Heart right ventricle (tissue), 16 donors: ENCODE data around the gene TICRR. TPM values are rescaled to one million over a fixed set of nuclear protein-coding genes. Genes with fewer than 3 reads are reported as not detected.

Experiments
- ATAC-seq, 8 donors: fragments of 200-7000 bp; cut with Tn5 transposase; one replicate each; pipeline ENCODE4 v1.9.1; 2020; ENCODE audit warnings: mild to moderate bottlenecking in 8 of 8, moderate library complexity in 8 of 8, moderate number of reproducible peaks in 1 of 8
- DNase-seq, 2 donors: peaks; one replicate each; pipeline ENCODE4 v3.0.0-alpha.2; 2020
- H3K27ac ChIP-seq, 10 donors: fragments of 200-600 bp; sonication (generic) in 2 of 10; one replicate each; pipeline versions ENCODE4 v1.5.0 to v1.8.0; 2020 to 2022; ENCODE audit warnings: mild to moderate bottlenecking in 3 of 10
- H3K27me3 ChIP-seq, 7 donors: fragments of 200-600 bp; one replicate each; pipeline ENCODE4 v1.8.0; 2021 to 2022; ENCODE audit warnings: mild to moderate bottlenecking in 2 of 7
- H3K36me3 ChIP-seq, 9 donors: fragments of 200-600 bp; sonication (generic) in 1 of 9; one replicate each; pipeline versions ENCODE4 v1.5.0 to v1.8.0; 2020 to 2022; ENCODE audit warnings: mild to moderate bottlenecking in 2 of 9
- H3K4me1 ChIP-seq, 9 donors: fragments of 200-600 bp; sonication (generic) in 1 of 9; one replicate each; pipeline versions ENCODE4 v1.5.0 to v1.8.0; 2020 to 2022; ENCODE audit warnings: mild to moderate bottlenecking in 4 of 9
- H3K4me3 ChIP-seq, 10 donors: fragments of 200-600 bp; sonication (generic) in 2 of 10; one replicate each; pipeline versions ENCODE4 v1.5.0 to v1.8.0; 2020 to 2022; ENCODE audit warnings: mild to moderate bottlenecking in 7 of 10, moderate library complexity in 2 of 10
- H3K9me3 ChIP-seq, 11 donors: fragments of 200-600 bp in 10 of 11; sonication (generic) in 2 of 11; one replicate each; pipeline versions ENCODE4 v1.5.0 to v1.8.0; 2013 to 2022; ENCODE audit warnings: mild to moderate bottlenecking in 2 of 11, control low read depth in 1 of 11, moderate library complexity in 1 of 11
- CTCF ChIP-seq, 9 donors: fragments of 200-600 bp; sonication (generic) in 2 of 9; IDR thresholded peaks; one replicate each; pipeline versions ENCODE4 v1.5.0 to v1.8.0; 2021 to 2022; ENCODE audit warnings: antibody characterized with exemption in 9 of 9, mild to moderate bottlenecking in 5 of 9, moderate library complexity in 1 of 9
- WGBS, 2 donors: extraction: QIAGEN DNeasy Blood & Tissue Kit; methylation state at CpG; one replicate each; pipeline ENCODE4 v1.1.7; 2013; ENCODE audit warnings: inconsistent platforms in 1 of 2; 5-methylcytosine and 5-hydroxymethylcytosine counted together
- intact Hi-C, 10 donors: fragments of 100-400 bp; cut with DNase I; formaldehyde crosslinking; loops; one replicate each; pipeline versions ENCODE4 v1.11.1 to v1.14.2; 2022
- polyA plus RNA-seq, 2 donors: library from polyadenylated mRNA; stranded (reverse); fragments of 200-250 nt; gene quantifications; one replicate each; pipeline ENCODE4 v1.2.3, GENCODE V29; 2013
- total RNA-seq, 10 donors: library from RNA; stranded (reverse); fragmentation: NEBNext Ultra II Directional in 3 of 10; extraction: Animal tissue kit (Norgen Biotek cat#: 25700) in 3 of 10; gene quantifications; one replicate each; pipeline versions ENCODE4 v1.2.1 to v1.2.4, GENCODE V29; 2021 to 2023
- donor health status: Arrhythmogenic right ventricular cardiomyopathy.
- donor health status: ischemic (EF 13 %, LVEDD 7.1; RV severe dilation, severe dysfunction).
- donor health status: healthy with polysubstance abuse.
- donor health status: DM: no; HTN: yes; CAD: no.
- donor health status: DM: no; HTN: no; CAD: no.
- donor health status: ischemic (EF 25% LVEDD 6.9; RV normal size, moderate dysfunction).
- donor health status: ischemic (EF 25% LVEDD 5.7; RV mildly dilated, moderate dysfunction).
- donor health status: healthy.
- donor health status: DM: yes; HTN: yes; CAD: no.
- donor health status: Ischemic cardiomyopathy.
- donor health status: ischemic (EF 35%, LVEDD 5.7; RV mildly dilated, moderate dysfunction).
- donor health status: nonischemic (EF 11% LVEDD 7.7; RV severe dilation, severe dysfunction).
- donor health status: DM: yes; HTN: yes; CAD: no.
- donor health status: PGD.
- donor health status: ischemic (EF 29% LVEDD 5.4; RV normal size, mild dysfunction).
- donor health status: nonischemic (EF 23%, LVEDD 6.1; RV moderate dilation, normal function).

TICRR gene
- total and polyA plus RNA-seq, 12 donors, result under 0.01 to 0.93 (median 0.05) TPM; not detected in 6

- no peak for TF ChIP-seq CTCF (IDR thresholded peaks at IDR 0.05)
- H3K9me3 ChIP-seq, result peaks cover 0 to 6% (median 0%) of the 10 kb centered on the region in 11 donors
- no peak overlapping the region for H3K27ac ChIP-seq
- intact Hi-C loops, result no loop called here
- H3K4me3 ChIP-seq, result no peak overlapping the region
- WGBS, 2 donors, result 87 to 88% methylated on average over 10 of the region's 10 CpGs
- no peaks in the 10 kb centered on the region for H3K4me1 ChIP-seq
- no peaks in the 10 kb centered on the region for H3K27me3 ChIP-seq
- no peak for ATAC-seq
- no peak for DNase-seq
- peaks cover 0 to 65% (median 19%) of the 10 kb centered on the region in 9 donors for H3K36me3 ChIP-seq
Observed at GRCh38 chr15:89631902-89632264, 56.6 kb downstream of the TICRR start.

- ATAC-seq (no peak), DNase-seq (no peak)
- peaks cover 0 to 6% (median 0%) of the 10 kb centered on the region in 11 donors for H3K9me3 ChIP-seq
- no peak overlapping the region for H3K27ac ChIP-seq
- 96 to 97% methylated on average over 18 of the region's 18 CpGs for WGBS, 2 donors
- H3K36me3 ChIP-seq, result peaks cover 0 to 56% (median 19%) of the 10 kb centered on the region in 9 donors
- intact Hi-C loops, result no loop called here
- H3K4me1 ChIP-seq, result no peaks in the 10 kb centered on the region
- no peaks in the 10 kb centered on the region for H3K27me3 ChIP-seq
- no peak for TF ChIP-seq CTCF (IDR thresholded peaks at IDR 0.05)
- no peak overlapping the region for H3K4me3 ChIP-seq
Observed at GRCh38 chr15:89632563-89633430, 57.5 kb downstream of the TICRR start.

GRCh38 chr15:89633585-89633984 is 58.3 kb downstream of the TICRR start:
- no peak overlapping the region for H3K27ac ChIP-seq
- H3K36me3 ChIP-seq, result peaks cover 0 to 49% (median 19%) of the 10 kb centered on the region in 9 donors
- no peak for TF ChIP-seq CTCF (IDR thresholded peaks at IDR 0.05)
- H3K27me3 ChIP-seq, result no peaks in the 10 kb centered on the region
- ATAC-seq (no peak), DNase-seq (no peak)
- intact Hi-C loops, result no loop called here
- H3K4me3 ChIP-seq, result no peak overlapping the region
- WGBS, 2 donors, result 94 to 96% methylated on average over 23 of the region's 23 CpGs
- peaks cover 0 to 6% (median 0%) of the 10 kb centered on the region in 11 donors for H3K9me3 ChIP-seq
- H3K4me1 ChIP-seq, result no peaks in the 10 kb centered on the region

GRCh38 chr15:89640245-89640644 is 65.0 kb downstream of the TICRR start:
- DNase-seq (no peak), ATAC-seq (no peak)
- H3K4me3 ChIP-seq, result no peak overlapping the region
- no peak for TF ChIP-seq CTCF (IDR thresholded peaks at IDR 0.05)
- intact Hi-C loops, result loop anchor here in 1 of 10 donors (10.0 kb wide), 1 partner anchor 55 kb away; the partner anchor contains the start of genes PEX11A and WDR93
- H3K9me3 ChIP-seq, result no peaks in the 10 kb centered on the region
- H3K36me3 ChIP-seq, result peaks cover 0 to 14% (median 0%) of the 10 kb centered on the region in 9 donors
- peaks cover 0 to 6% (median 0%) of the 10 kb centered on the region in 9 donors for H3K4me1 ChIP-seq
- 94 to 98% methylated on average over 5 of the region's 5 CpGs for WGBS, 2 donors
- H3K27me3 ChIP-seq, result no peaks in the 10 kb centered on the region
- H3K27ac ChIP-seq, result no peak overlapping the region
